ENCODE data around the gene MIA2.
A peak's percentile ranks its signal among the peaks of the same experiment; 100 is the strongest.

The MIA2 gene

GRCh38 chr14:39384177-39384576 lies 150.5 kb downstream of the MIA2 start:
- DNase-seq (ENCODE audit: low read depth) = no peak

- no peak for DNase-seq (ENCODE audit: low read depth)
Measured at GRCh38 chr14:39393289-39393688, 159.6 kb downstream of the MIA2 start.

GRCh38 chr14:39395555-39396254 lies 162.0 kb downstream of the MIA2 start:
- no peak for DNase-seq (ENCODE audit: low read depth)

- DNase-seq (ENCODE audit: low read depth) = no peak
Measured at GRCh38 chr14:39396448-39396847, 162.7 kb downstream of the MIA2 start.

GRCh38 chr14:39398382-39398781 lies 164.7 kb downstream of the MIA2 start:
- DNase-seq (ENCODE audit: low read depth) = no peak

GRCh38 chr14:39406560-39406959 lies 172.8 kb downstream of the MIA2 start:
- DNase-seq (ENCODE audit: low read depth) = no peak

- no peak for DNase-seq (ENCODE audit: low read depth)
Measured at GRCh38 chr14:39416072-39416471, 182.4 kb downstream of the MIA2 start.

GRCh38 chr14:39417014-39417413 lies 183.3 kb downstream of the MIA2 start:
- DNase-seq (ENCODE audit: low read depth) = no peak

- no peak for DNase-seq (ENCODE audit: low read depth)
Measured at GRCh38 chr14:39419272-39419671, 185.6 kb downstream of the MIA2 start.

- no peak for DNase-seq (ENCODE audit: low read depth)
Measured at GRCh38 chr14:39422243-39422642, 188.5 kb downstream of the MIA2 start.

GRCh38 chr14:39423793-39424192 lies 190.1 kb downstream of the MIA2 start:
- no peak for DNase-seq (ENCODE audit: low read depth)

- DNase-seq (ENCODE audit: low read depth) = no peak
Measured at GRCh38 chr14:39425947-39426346, 192.2 kb downstream of the MIA2 start.

GRCh38 chr14:39426605-39427004 lies 192.9 kb downstream of the MIA2 start:
- DNase-seq (ENCODE audit: low read depth) = no peak

GRCh38 chr14:39428118-39428517 lies 194.4 kb downstream of the MIA2 start:
- DNase-seq (ENCODE audit: low read depth) = no peak

- DNase-seq (ENCODE audit: low read depth) = no peak
Measured at GRCh38 chr14:39430762-39431415, 197.2 kb downstream of the MIA2 start.

- peak; percentile 15 for DNase-seq (ENCODE audit: low read depth)
Measured at GRCh38 chr14:39431416-39432178, 197.9 kb downstream of the MIA2 start.

- DNase-seq (ENCODE audit: low read depth) = peak; percentile 89
Measured at GRCh38 chr14:39432179-39432618, 198.5 kb downstream of the MIA2 start, which contains the start of gene FBXO33. Gene FBXO33, minus strand, starts transcription at chr14:39432433. Its CDS starts 271 bp downstream, at chr14:39432162.

- peak; percentile 51 for DNase-seq (ENCODE audit: low read depth)
Measured at GRCh38 chr14:39432619-39433451, 199.1 kb downstream of the MIA2 start.

- DNase-seq (ENCODE audit: low read depth) = no peak
Measured at GRCh38 chr14:39433452-39433813, 199.7 kb downstream of the MIA2 start.

GRCh38 chr14:39434401-39434800 lies 200.7 kb downstream of the MIA2 start:
- no peak for DNase-seq (ENCODE audit: low read depth)

- no peak for DNase-seq (ENCODE audit: low read depth)
Measured at GRCh38 chr14:39435241-39435640, 201.5 kb downstream of the MIA2 start.
